GM18519 (cell line): ENCODE measurements around the gene EMB.
A peak's percentile ranks its signal among the peaks of the same experiment; 100 is the strongest.
"Not testable (repeated sequence)": the region's sequence is repeated elsewhere in the genome, so short reads cannot be mapped to it uniquely, and the experiment has no call there.

ENCODE experiments used
- ATAC-seq: cut with Tn5 transposase; IDR thresholded peaks from one replicate; pipeline ENCODE4 v1.9.1; 2021; ENCODE audit warnings: mild to moderate bottlenecking, moderate library complexity; ENCODE audit not compliant: unreplicated experiment, low FRiP score

EMB gene

DNA sequence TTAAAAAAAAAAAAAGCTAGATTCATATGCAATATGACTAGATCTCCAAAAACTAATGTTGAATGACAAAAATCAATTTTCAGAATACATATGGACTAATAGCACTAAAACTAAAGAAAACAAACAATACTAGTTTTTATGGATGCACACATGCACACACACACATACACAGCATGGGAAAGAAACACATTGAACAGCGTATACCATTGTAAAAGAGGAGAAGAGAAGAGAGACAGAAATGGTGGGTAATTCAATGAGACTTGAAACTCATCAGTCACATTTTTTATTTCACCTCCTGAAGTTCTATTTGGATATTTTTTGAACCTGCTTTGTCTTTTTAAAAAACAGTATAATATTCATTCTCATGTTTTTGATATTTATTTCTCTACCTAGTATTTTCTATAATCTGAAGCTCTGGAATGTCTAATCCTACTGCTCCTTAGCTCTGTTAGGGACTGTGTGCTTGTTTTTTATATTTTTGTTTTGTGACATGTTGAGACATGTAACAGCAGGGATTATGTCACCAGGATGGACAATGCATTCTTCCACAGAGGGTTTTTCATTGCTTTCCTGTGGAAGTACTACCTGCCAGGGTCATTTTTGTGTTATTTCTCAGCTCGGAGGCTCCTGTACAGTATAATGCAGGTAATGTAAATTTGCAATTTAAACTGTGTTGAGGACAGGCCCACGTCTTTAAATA lies 17.8 kb downstream of the EMB start:
- not testable (repeated sequence) for ATAC-seq

DNA sequence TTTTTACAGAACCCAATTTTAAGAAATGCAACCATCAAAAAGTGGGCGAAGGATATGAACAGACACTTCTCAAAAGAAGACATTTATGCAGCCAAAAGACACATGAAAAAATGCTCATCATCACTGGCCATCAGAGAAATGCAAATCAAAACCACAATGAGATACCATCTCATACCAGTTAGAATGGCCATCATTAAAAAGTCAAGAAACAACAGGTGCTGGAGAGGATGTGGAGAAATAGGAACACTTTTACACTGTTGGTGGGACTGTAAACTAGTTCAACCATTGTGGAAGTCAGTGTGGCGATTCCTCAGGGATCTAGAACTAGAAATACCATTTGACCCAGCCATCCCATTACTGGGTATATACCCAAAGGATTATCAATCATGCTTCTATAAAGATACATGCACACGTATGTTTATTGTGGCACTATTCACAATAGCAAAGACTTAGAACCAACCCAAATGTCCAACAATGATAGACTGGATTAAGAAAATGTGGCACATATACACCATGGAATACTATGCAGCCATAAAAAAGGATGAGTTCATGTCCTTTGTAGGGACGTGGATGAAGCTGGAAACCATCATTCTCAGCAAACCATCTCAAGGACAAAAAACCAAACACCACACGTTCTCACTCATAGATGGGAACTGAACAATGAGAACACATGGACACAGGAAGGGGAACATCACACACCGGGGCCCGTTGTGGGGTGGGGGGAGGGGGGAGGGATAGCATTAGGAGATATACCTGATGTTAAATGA lies 19.7 kb downstream of the EMB start:
- not testable (repeated sequence) for ATAC-seq

DNA sequence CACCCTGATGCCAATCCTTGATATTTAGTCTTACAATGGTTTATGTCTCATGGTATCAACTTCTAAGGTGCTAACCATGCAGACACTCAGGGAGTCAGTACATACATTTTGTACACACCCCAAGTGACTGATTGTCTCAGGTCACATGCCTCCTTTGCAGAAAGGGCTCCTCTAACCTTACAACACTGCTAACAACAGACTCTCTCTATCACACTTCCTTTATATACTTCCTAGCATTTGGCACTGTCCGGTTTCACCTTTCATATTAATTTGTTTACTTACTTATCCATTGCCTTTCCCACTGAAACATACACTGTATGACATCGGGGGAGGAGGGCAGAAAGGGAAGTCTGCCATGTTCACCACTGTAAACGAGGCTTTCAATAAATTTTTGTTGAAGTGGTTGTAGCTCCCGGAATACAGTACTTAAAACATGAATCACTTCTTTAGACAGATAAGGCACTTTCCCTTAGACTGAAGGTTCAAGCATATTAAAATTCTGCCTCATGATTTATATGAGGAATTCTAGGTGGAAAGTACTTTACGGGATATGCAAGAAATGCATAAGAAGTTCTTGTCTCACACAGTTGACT lies 20.6 kb downstream of the EMB start:
- ATAC-seq, result no peak

DNA sequence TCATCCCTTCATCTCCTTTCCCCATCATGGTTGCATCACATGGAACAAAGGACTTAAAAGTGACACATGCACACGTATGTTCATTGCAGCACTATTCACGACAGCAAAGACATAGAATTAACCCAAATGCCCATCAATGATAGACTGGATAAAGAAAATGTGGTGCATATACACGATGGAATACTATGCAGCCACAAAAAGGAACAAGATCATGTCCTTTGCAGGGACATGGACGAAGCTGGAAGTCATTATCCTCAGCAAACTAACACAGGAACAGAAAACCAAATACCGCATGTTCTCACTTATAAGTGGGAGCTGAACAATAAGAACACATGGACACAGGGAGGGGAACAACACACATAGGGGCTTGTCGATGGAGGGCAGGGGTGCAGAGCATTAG lies 21.4 kb downstream of the EMB start:
- not testable (repeated sequence) for ATAC-seq

DNA sequence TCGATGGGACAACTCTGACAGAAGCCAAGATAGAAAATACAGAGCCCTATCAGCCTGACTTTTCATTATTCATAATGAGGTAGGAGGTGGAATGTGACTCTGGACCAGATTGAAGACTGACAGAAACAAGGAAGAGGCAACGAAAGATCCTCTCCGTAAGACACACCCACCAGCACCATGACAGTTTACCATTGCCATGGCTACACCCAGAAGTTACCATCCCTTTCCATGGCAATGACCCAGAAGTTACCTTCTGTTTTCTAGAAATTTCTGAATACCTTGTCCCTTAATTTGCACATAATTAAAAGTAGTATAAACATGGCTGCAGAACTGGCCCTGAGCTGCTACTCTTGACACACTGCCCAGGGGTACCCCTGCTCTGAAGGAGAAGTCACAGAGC lies 24.5 kb downstream of the EMB start:
- not testable (repeated sequence) for ATAC-seq

DNA sequence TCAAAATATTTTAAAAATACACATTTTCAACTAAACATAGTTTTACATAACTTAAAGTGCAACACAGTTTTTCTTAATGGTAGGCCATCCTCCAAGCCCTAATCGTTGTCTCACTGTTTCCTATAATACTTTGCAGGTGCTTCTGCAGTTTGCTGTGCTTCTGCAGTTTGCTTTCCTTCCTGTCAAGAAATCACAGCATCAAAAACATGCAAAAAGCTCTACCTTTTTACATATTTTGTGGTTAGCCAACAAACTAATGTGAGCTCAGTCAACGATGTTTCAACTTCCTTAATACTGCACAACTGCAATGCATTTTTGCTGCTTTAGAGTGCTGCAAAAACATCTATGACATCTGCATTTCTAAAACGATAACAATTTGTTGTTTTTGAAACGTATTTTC lies 25.2 kb downstream of the EMB start:
- ATAC-seq, result peak; percentile 79

DNA sequence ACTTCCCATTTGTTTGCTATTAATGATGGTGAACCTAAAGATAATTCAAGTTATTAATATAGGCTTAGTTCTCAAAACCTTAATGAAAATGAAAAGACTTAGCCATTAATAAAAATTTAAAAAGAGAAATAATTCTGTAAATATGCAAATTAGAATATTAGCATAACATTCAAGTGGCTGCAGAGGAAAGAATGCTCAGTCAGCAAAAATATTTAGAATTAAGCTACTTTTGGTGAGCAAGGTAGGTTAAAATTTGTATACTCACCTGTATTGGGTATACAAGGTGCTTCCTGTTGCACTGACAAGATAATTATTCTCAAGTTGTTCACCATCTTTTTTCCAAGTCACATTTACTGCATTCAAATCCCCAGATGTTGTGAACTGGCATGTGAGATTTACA lies 30.2 kb downstream of the EMB start:
- not testable (repeated sequence) for ATAC-seq

DNA sequence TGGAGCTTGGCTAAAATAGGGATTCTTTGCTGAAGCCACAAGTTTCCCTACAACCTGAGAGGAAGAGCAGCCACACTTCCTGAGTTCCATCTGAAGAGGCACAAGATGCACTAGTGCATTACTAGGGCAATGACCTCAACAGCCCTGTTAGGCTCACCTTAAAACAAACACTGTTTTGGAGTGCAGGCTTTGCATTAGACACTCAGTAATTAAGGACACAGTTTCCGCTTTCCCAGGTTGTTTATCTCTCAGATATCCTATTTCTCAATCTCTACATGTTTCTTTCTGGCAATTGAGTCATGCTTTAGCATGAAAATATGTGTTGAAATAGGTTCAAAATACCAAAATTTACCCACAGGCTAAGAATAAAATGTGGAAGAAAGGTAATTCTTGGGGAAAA lies 34.2 kb downstream of the EMB start:
- ATAC-seq, result no peak

DNA sequence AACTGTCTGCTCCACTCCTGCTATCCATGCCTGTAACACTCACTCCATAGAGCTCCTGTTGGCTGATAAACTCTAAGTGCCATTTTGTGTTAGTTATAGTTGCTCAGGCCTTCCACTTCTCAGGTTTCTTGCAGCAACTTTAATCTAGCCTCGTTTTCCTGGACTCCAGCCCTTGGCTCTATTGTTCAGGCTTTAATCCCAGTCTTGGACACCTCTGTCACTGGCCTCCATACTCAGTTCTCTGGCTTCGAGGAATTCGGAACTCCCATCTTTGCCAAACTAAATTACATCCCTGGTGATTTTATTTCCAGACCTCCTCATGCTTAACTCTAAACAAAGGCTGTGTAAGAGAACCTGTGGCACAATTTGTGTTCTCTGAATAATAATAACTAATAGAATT lies 39.8 kb downstream of the EMB start:
- no peak for ATAC-seq

DNA sequence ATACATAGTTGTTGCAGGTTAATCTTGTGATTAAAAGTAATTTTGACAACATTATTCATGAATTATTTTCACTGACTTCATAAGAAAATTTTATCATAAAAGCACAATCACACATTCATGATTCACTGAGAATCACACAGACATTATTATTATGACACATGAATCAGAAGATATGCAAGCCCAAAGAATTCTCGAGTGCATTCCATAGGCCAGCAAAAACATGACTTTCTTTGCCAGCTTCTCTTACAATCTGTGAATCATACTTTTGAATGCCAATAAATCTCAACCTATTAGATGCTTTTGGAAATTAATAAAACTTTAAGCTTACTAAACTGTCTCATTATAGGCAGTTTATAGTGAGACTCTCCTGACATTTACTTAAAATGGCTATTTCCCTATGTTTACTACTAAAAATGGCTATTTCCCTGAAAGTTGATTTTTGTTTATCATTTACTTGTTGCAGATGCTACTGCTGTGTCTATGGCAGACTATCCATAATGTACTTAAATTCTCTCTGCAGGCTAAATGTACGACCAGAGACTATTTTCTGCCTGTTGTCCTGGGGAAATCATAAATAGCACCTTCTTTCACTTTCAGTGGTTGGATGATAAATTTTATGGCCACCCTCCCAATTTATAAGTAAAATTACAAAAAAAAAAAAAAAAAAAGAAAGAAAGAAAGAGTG lies 47.0 kb downstream of the EMB start:
- ATAC-seq, result not testable (repeated sequence)

DNA sequence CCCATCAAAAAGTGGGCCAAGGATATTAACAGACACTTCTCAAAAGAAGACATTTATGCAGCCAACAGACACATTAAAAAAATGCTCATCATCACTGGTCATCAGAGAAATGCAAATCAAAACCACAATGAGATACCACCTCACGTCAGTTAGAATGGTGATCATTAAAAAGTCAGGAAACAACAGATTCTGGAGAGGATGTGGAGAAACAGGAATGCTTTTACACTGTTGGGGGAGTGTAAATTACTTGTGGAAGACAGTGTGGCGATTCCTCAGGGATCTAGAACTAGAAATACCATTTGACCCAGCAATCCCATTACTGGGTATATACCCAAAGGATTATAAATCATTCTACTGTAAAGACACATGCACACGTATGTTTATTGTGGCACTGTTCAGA lies 48.8 kb downstream of the EMB start:
- ATAC-seq, result not testable (repeated sequence)

DNA sequence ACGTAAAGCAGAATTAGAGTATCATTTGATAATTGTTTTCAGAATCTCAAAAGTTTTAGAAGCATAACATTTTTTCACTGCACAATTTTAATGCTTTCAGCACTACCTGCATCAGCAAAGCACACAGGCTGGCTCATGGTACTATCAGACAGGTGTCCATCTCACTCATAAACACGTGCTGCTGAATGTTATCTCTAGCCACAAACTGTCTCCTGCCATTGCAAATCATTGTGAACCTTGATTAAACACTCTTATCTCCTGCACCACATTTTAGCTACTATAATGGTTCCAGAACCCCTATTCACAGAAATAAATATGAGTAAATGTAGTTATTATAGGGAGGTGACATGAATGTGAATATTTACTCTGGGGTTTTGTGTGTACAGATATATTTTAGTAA lies 56.7 kb downstream of the EMB start:
- not testable (repeated sequence) for ATAC-seq

DNA sequence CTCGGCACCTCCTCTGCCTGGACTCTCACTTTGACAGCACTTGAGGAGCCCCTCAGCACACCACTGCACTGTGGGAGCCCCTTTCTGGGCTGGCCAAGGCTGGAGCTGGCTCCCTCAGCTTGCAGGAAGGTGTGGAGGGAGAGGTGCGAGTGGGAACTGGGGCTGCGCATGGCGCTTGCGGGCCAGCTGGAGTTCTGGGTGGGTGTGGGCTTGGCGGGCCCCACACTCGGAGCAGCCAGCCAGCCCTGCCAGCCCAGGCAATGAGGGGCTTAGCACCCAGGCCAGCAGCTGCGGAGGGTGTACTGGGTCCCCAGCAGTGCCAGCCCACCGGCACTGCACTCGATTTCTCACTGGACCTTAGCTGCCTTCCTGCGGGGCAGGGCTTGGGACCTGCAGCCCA lies 64.4 kb downstream of the EMB start:
- ATAC-seq, result not testable (repeated sequence)

DNA sequence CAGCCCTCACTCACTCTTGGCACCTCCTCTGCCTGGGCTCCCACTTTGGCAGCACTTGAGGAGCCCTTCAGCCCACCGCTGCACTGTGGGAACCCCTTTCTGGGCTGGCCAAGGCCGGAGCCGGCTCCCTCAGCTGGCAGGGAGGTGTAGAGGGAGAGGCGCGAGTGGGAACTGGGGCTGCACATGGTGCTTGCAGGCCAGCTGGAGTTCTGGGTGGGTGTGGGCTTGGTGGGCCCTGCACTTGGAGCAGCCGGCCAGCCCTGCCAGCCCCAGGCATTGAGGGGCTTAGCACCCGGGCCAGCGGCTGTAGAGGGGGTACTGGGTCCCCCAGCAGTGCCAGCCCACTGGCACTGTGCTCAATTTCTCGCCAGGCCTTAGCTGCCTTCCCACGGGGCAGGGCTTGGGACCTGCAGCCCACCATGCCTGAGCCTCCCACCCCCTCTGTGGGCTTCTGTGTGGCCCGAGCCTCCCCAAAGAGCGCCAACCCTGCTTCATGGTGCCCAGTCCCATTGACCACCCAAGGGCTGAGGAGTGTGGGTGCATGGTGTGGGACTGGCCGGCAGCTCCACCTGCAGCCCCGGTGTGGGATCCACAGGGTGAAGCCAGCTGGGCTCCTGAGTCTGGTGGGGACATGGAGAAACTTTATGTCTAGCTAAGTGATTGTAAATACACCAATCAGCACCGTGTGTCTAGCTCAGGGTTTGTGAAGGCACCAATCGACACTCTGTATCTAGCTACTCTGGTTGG lies 71.6 kb downstream of the EMB start:
- ATAC-seq, result not testable (repeated sequence)

DNA sequence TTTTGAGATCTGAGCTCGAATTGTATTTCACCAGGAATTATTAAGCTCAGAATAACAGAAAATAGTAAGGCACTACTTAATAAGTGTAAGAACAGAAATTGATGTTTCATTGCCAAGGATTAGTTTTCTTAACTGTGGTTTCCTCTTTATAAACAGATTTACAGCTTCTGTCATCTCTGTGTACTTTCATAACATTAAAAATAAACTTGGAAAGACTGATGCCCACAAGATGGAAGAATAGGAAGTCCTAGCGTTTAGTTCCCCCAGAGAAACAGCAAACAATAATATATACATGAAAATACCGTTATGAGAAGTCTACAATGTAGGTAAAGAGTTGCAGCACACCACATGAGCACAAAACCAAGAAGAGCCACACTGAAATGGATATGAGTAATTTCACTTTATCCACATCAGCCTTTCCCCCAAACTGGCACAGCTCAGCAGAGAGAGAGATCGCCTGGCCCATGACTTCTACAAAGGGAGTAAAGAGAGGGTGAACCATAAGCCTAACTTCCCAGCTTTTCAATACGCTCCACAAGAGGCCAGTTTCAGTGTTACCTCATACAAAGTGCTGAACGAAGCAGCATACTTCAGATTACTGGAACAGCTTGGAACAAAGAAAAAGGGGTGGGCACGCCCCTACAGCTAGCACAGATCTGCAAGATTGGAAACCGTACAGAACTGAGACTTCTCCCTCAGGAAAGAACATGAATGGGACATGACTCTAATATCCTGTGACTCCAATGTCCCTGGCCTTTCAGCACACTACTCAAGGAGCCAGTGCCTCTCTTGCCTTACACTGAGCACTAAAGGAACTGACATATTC lies 75.4 kb downstream of the EMB start:
- ATAC-seq, result no peak

DNA sequence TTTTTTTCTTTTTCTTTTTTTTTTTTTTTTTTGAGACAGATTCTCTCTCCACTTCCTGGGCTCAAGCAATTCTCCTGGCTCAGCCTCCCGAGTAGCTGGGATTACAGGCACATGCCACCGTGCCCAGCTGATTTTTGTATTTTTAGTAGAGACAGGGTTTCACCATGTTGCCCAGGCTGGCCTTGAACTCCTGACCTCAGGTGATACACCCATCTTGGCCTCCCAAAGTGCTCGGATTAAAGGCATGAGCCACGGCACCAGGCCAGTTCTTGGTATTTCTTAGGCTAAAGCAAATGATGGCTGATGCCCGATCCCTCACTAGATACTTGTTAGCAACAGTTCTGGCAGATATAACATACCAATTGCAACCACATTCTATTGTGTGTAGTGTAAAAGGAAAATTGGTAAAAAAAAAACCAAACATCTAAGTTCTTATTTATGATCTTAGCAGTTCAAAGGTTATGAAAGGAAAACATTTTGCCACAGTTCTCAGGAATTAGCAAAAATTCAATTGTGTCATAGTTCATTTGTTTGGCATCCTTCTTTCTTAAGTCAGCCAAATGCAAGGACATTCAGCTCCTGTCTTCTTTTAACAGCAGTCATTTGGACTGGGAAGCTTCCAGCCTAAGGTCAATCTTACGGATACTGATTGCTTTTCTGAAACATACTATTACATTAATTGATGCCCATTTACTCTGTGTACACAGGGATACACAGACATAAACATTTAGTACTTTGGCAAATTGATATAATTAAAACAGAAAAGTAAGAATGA lies 76.4 kb downstream of the EMB start:
- not testable (repeated sequence) for ATAC-seq

DNA sequence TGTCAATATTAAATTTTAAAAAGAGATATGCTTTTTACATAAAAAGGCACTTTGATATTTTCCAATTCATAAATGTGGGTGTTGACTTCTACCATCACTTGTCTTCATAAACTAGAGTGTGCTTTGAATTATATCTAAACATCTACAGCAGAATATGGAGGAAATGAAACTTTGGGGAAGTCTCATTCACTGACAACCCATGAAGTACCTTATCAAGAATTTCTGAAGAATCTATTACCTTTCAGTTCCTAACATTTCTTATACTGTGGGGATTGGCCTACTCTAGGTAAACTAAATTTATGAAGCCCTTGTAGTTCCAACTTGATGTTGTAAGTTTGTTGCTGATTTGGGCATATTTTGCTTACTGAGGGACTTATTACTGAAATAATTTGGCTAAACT lies 81.9 kb downstream of the EMB start:
- no peak for ATAC-seq

DNA sequence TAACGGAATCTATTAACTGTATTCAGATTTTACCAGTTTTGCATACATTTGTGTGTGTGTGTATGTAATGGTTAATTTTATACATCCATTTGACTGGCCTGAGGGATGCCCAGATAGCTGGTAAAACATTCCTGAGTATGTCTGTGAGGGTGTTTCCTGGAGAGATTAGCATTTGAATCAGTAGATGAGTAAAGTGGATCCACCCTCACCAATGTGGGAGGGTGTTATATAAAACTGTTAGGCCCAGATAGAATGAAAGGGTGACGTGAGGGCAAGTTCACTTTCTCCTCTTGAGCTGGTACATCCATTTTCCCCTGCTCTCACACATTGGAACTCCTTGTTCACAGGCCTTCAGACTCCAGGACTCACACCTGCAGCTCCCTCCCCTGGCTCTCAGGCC lies 88.7 kb downstream of the EMB start:
- no peak for ATAC-seq
